Endothelial cell (in vitro differentiated cells): ENCODE measurements around the gene HPN. TPM values are rescaled to one million over a fixed set of nuclear protein-coding genes. Genes with fewer than 3 reads are reported as not detected.

Experiments
- DNase-seq: peaks from one replicate; pipeline ENCODE4 v3.0.0; 2021; ENCODE audit warnings: low spot score
- H3K27ac Mint-ChIP-seq: one replicate; pipeline ENCODE4 v1.8.0; 2021; ENCODE audit warnings: mixed read lengths, inconsistent platforms; ENCODE audit not compliant: unreplicated experiment
- H3K27me3 Mint-ChIP-seq: one replicate; pipeline ENCODE4 v1.8.0; 2021; ENCODE audit warnings: mild to moderate bottlenecking, moderate library complexity, mixed read lengths, inconsistent platforms; ENCODE audit not compliant: unreplicated experiment
- H3K36me3 Mint-ChIP-seq: one replicate; pipeline ENCODE4 v1.8.0; 2021; ENCODE audit warnings: mild to moderate bottlenecking, low read depth, mixed read lengths, inconsistent platforms; ENCODE audit not compliant: unreplicated experiment
- H3K4me1 Mint-ChIP-seq: one replicate; pipeline ENCODE4 v1.8.0; 2021; ENCODE audit warnings: mild to moderate bottlenecking, mixed read lengths, inconsistent platforms; ENCODE audit not compliant: unreplicated experiment
- H3K4me3 Mint-ChIP-seq: one replicate; pipeline ENCODE4 v1.8.0; 2021; ENCODE audit warnings: mild to moderate bottlenecking, mixed read lengths, inconsistent platforms; ENCODE audit not compliant: unreplicated experiment
- H3K9me3 Mint-ChIP-seq: one replicate; pipeline ENCODE4 v1.8.0; 2021; ENCODE audit warnings: mixed read lengths, inconsistent platforms; ENCODE audit not compliant: unreplicated experiment
- total RNA-seq: library from RNA; stranded (reverse); fragmentation: NEBNext Ultra II Directional; extraction: Animal tissue kit (Norgen Biotek cat#: 25700); gene quantifications from one replicate; pipeline ENCODE4 v1.2.1, GENCODE V29; 2021; ENCODE audit not compliant: unreplicated experiment
- TF ChIP-seq, protein P1 (sequence below): fragments of 200-600 bp; sonication (generic); IDR thresholded peaks from one replicate; pipeline ENCODE4 v1.5.0; 2021; ENCODE audit warnings: antibody characterized with exemption; ENCODE audit not compliant: unreplicated experiment

HPN gene
- total RNA-seq, 1 donor from 2014 or later = 1.3 TPM

DNA sequence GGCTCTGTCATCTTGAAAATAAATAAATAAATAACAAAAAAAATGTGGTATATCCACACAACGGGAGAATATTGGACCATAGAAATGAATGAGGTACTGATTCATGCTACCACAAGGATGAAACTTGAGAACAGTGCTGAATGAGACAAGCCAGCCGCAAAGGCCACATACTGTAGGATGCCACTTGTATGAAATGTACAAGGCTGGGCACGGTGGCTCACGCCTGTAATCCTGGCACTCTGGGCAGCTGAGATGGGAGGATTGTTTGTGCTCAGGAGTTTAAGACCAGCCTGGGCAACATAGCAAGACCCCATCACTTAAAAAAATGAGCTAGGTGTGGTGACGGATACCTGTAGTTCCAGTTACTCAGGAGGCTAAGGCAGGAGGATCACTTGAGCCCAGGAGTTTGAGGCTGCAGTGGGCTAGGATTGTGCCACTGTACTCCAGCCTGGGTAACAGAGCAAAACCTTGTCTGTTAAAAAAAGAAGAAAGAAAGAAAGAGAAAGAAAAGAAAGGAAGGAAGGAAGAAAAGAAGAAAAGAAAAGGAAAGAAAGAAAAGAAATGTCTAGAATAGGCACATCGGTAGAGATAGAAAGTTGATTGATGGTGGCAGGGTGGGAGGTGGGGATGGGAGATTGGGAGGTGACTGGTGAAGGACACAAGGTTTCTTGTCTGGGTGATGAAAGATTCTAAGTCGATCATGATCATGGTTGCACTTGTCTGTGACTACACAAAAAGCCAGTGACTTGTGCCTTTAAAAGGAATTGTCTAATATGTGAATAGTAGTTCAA, 20.3 kb downstream of the HPN start:
- Mint-ChIP-seq H3K27ac (no peak overlapping the region), H3K4me1 (no peaks in the 10 kb centered on the region), H3K4me3 (no peak overlapping the region), H3K9me3 (no peaks in the 10 kb centered on the region), H3K27me3 (peaks cover 2% of the 10 kb centered on the region), H3K36me3 (no peaks in the 10 kb centered on the region)
- DNase-seq = no peak
- TF ChIP-seq, protein P1, sequence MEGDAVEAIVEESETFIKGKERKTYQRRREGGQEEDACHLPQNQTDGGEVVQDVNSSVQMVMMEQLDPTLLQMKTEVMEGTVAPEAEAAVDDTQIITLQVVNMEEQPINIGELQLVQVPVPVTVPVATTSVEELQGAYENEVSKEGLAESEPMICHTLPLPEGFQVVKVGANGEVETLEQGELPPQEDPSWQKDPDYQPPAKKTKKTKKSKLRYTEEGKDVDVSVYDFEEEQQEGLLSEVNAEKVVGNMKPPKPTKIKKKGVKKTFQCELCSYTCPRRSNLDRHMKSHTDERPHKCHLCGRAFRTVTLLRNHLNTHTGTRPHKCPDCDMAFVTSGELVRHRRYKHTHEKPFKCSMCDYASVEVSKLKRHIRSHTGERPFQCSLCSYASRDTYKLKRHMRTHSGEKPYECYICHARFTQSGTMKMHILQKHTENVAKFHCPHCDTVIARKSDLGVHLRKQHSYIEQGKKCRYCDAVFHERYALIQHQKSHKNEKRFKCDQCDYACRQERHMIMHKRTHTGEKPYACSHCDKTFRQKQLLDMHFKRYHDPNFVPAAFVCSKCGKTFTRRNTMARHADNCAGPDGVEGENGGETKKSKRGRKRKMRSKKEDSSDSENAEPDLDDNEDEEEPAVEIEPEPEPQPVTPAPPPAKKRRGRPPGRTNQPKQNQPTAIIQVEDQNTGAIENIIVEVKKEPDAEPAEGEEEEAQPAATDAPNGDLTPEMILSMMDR = no peak

- H3K36me3 Mint-ChIP-seq = no peaks in the 10 kb centered on the region
- H3K27me3 Mint-ChIP-seq = peaks cover 5% of the 10 kb centered on the region
- H3K27ac Mint-ChIP-seq = no peak overlapping the region
- TF ChIP-seq, protein P1 = no peak
- no peaks in the 10 kb centered on the region for H3K9me3 Mint-ChIP-seq
- no peaks in the 10 kb centered on the region for H3K4me1 Mint-ChIP-seq
- DNase-seq = no peak
- H3K4me3 Mint-ChIP-seq = no peak overlapping the region
Observed at GRCh38 chr19:35062942-35063341, 21.4 kb downstream of the HPN start.

DNA sequence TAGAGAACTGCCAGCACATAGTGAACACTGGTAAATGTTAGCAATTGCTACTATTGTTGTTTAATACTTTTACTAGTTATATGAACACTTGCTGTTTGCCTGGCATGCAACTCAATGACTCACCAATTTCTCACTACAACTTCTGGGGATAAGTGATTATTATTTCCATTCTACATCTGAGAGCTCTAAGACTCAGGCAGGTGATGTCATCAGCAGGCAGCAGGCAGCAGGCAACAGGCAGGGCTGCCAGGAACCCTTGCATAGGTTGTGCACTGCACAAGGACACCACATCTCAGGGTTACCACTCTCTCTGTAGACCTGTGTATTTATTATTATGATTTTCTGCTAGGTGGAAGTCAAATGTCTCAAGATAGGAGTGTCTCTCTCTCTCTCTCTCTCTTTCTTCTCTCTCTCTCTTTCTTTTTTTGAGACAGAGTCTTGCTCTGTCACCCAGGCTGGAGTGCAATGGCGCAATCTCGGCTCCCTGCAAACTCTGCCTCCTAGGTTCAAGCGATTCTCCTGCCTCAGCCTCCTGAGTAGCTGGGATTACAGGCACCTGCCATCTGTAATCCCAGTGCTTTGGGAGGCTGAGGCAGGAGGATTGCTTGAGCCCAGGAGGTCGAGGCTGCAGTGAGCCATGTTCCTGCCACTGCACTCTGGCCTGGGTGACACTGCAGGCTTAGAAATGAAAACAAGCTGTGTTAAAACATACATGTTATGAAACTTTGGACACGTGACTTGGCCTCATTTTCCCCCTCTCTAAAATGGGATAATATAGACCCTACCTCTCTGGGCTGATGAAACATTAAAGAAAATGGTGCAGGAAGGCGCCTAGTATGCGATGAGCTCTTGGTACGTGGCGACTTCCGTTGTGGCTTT, 22.7 kb downstream of the HPN start:
- Mint-ChIP-seq H3K4me1 (peaks cover 4% of the 10 kb centered on the region), H3K27me3 (peaks cover 5% of the 10 kb centered on the region), H3K36me3 (no peaks in the 10 kb centered on the region), H3K4me3 (no peak overlapping the region), H3K27ac (no peak overlapping the region), H3K9me3 (no peaks in the 10 kb centered on the region)
- TF ChIP-seq, protein P1 = no peak
- DNase-seq = no peak

DNA sequence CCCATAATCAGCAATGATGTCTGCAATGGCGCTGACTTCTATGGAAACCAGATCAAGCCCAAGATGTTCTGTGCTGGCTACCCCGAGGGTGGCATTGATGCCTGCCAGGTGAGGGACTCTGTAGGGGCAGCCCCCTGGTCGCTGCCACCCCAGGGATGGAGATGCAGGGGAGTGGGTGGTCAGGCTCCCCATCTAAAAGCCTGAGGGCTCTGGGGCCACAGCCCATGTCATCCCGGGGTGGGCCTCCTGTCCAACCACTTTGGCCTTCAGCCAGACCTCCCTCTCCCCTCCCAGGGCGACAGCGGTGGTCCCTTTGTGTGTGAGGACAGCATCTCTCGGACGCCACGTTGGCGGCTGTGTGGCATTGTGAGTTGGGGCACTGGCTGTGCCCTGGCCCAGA, 24.1 kb downstream of the HPN start:
- DNase-seq = no peak
- Mint-ChIP-seq H3K4me3 (no peak overlapping the region), H3K9me3 (no peaks in the 10 kb centered on the region), H3K27me3 (peaks cover 5% of the 10 kb centered on the region), H3K4me1 (peaks cover 4% of the 10 kb centered on the region), H3K27ac (no peak overlapping the region), H3K36me3 (no peaks in the 10 kb centered on the region)
- TF ChIP-seq, protein P1 = no peak
